HCT116 (cell line): ENCODE results near the gene RFX1. TPM values are rescaled to one million over a fixed set of nuclear protein-coding genes. Genes with fewer than 3 reads are reported as not detected.

Experiments
- ATAC-seq: fragments of 200-7000 bp; cut with Tn5 transposase; 2 replicates; pipeline ENCODE4 v1.9.1; 2020; ENCODE audit warnings: mild to moderate bottlenecking, moderate library complexity
- BruUV-seq: library from RNA; stranded (reverse); fragments of 400-500 nt; replicated peaks from 2 replicates; lab custom pipeline; 2021; lab: Mats Ljungman, UMichigan
- CTCF ChIA-PET: fragments of 300-600 bp; sonication (Branson Sonifier 250); formaldehyde crosslinking; loops from one replicate; lab custom pipeline; 2021; ENCODE audit warnings: antibody characterized with exemption; lab: Charles Lee
- POLR2A ChIA-PET: fragments of 300-600, 350-600 bp; sonication (Branson Sonifier 250); formaldehyde crosslinking; loops from one replicate; lab custom pipeline; 2021; ENCODE audit warnings: antibody characterized with exemption; lab: Charles Lee
- RAD21 ChIA-PET, 2 experiments: fragments of 300-600 bp; sonication (Branson Sonifier 250); formaldehyde crosslinking; loops; one replicate each; lab custom pipeline; 2023; ENCODE audit warnings: low total read pairs in 2 of 2; ENCODE audit not compliant: uncharacterized antibody in 2 of 2, unreplicated experiment in 2 of 2, low non-redundant PET in 1 of 2; lab: Charles Lee
- DNase-seq: peaks from one replicate; pipeline ENCODE4 v3.0.0-alpha.2; 2010; ENCODE audit warnings: low read depth, low spot score
- H2AFZ ChIP-seq: fragments of 200-600 bp; shearing (Covaris generic), sonication (generic); 2 replicates; pipeline ENCODE4 v1.6.1; 2017; ENCODE audit warnings: low read depth, mixed run types, mixed read lengths, antibody characterized with exemption, low read length; ENCODE audit not compliant: poor library complexity, severe bottlenecking
- H3K27ac ChIP-seq: 2 replicates; pipeline ENCODE4 v1.5.1; 2012; ENCODE audit warnings: low read depth, low read length
- H3K27me3 ChIP-seq: fragments of 200-600 bp; sonication (generic); 2 replicates; pipeline ENCODE4 v1.6.1; 2016; ENCODE audit warnings: mixed run types, low read length, mixed read lengths; ENCODE audit not compliant: insufficient read depth
- H3K36me3 ChIP-seq, 2 experiments: fragments of 200-500 bp in 1 of 2; fragments of 200-600 bp in 1 of 2; sonication (Bioruptor generic) in 1 of 2; sonication (generic) in 1 of 2; 2 replicates each; pipeline versions ENCODE4 v1.5.1 to v1.6.1; 2014 to 2016; ENCODE audit warnings: low read length in 2 of 2, inconsistent platforms in 1 of 2, mixed read lengths in 1 of 2, mixed run types in 1 of 2; ENCODE audit not compliant: insufficient read depth in 2 of 2, control insufficient read depth in 1 of 2
- H3K4me1 ChIP-seq, 2 experiments: fragments of 200-600 bp in 1 of 2; sonication (generic) in 1 of 2; 2 replicates each; pipeline versions ENCODE4 v1.5.1 to v1.6.1; 2012 to 2017; ENCODE audit warnings: low read length in 2 of 2, inconsistent platforms in 1 of 2, mild to moderate bottlenecking in 1 of 2, mixed read lengths in 1 of 2, mixed run types in 1 of 2, moderate library complexity in 1 of 2; ENCODE audit not compliant: insufficient read depth in 2 of 2, control insufficient read depth in 1 of 2
- H3K4me2 ChIP-seq: fragments of 200-600 bp; sonication (generic); 2 replicates; pipeline ENCODE4 v1.6.1; 2017; ENCODE audit warnings: mixed run types, low read length, mixed read lengths
- H3K4me3 ChIP-seq, 2 experiments: fragments of 200-600 bp in 1 of 2; sonication (generic) in 1 of 2; replicated peaks in 1 of 2; 2 replicates each; pipeline ENCODE4 v1.5.1; 2011 to 2016; ENCODE audit warnings: low read length in 2 of 2, control low read depth in 1 of 2, low read depth in 1 of 2, mild to moderate bottlenecking in 1 of 2, mixed read lengths in 1 of 2, mixed run types in 1 of 2
- H3K79me2 ChIP-seq: fragments of 200-600 bp; sonication (generic); 2 replicates; pipeline ENCODE4 v1.6.1; 2017; ENCODE audit warnings: mild to moderate bottlenecking, mixed run types, low read length, moderate library complexity, mixed read lengths; ENCODE audit not compliant: insufficient read depth
- H3K9ac ChIP-seq: fragments of 200-600 bp; sonication (generic); 2 replicates; pipeline ENCODE4 v1.6.1; 2016; ENCODE audit warnings: low read length, mixed read lengths
- H3K9me2 ChIP-seq: fragments of 200-600 bp; sonication (generic), shearing (Covaris generic); 2 replicates; pipeline ENCODE4 v1.6.1; 2017; ENCODE audit warnings: mixed run types, mild to moderate bottlenecking, moderate library complexity; ENCODE audit not compliant: insufficient read depth
- H3K9me3 ChIP-seq, 2 experiments: fragments of 200-500 bp in 1 of 2; fragments of 200-600 bp in 1 of 2; sonication (Bioruptor generic) in 1 of 2; sonication (generic) in 1 of 2; 2 replicates each; pipeline ENCODE4 v1.6.1; 2014 to 2017; ENCODE audit warnings: low read length in 2 of 2, mixed read lengths in 2 of 2, inconsistent platforms in 1 of 2, low read depth in 1 of 2, mild to moderate bottlenecking in 1 of 2, mixed run types in 1 of 2, moderate library complexity in 1 of 2; ENCODE audit not compliant: control insufficient read depth in 1 of 2, insufficient read depth in 1 of 2
- H4K20me1 ChIP-seq: fragments of 200-600 bp; sonication (generic), shearing (Covaris generic); 2 replicates; pipeline ENCODE4 v1.6.1; 2017; ENCODE audit warnings: mixed run types, mild to moderate bottlenecking, moderate library complexity; ENCODE audit not compliant: insufficient read depth
- EZH2phosphoT487 ChIP-seq: fragments of 200-600 bp; IDR thresholded peaks from 2 replicates; pipeline ENCODE4 v1.6.1; 2018; ENCODE audit warnings: antibody characterized with exemption, borderline replicate concordance
- FOSL1 ChIP-seq: IDR thresholded peaks from 2 replicates; pipeline ENCODE4 v1.6.1; 2012; ENCODE audit warnings: low read depth
- JUND ChIP-seq: IDR thresholded peaks from 2 replicates; pipeline ENCODE4 v1.6.1; 2012
- SIN3A ChIP-seq: IDR thresholded peaks from 2 replicates; pipeline ENCODE4 v1.6.1; 2012; ENCODE audit warnings: low read depth
- ZFX ChIP-seq: fragments of 450-650 bp; IDR thresholded peaks from 2 replicates; pipeline ENCODE4 v1.6.1; 2017
- intact Hi-C: fragments of 100-400 bp; cut with micrococcal nuclease; formaldehyde crosslinking; loops from 2 replicates; pipeline ENCODE4 v1.10.0; 2022
- total RNA-seq: library from RNA; stranded (reverse); gene quantifications from one replicate; pipeline ENCODE4 v1.2.1, GENCODE V29; 2021; ENCODE audit not compliant: unreplicated experiment
- TF ChIP-seq, protein P1 (sequence below): IDR thresholded peaks from 2 replicates; pipeline ENCODE4 v1.6.1; 2012

RFX1 gene
- total RNA-seq, 1 experiment from 2014 or later, result 16.3 TPM

DNA sequence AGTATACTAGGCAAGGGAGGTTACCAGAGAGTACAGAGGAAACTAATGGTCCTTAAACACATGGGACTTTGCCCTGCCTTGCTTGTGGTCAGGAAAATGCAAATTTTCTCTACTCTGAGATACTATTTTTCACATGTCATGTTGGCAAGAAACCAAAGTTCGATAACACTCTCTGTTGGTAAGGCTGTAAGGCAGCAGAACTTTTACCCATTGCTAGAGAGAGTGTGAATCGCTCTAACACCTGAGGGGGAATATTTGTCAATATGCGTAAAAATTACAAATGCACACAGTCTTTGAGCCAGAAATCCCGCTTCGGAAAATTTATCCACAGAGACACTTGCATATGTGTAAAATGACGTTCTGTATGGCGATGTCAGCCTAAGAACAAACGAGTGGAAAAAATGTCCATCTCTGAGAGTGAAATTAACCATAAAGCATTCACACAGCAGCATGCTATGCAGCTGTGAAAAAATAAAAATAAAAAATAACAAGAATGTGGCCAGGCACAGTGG, 9.5 kb upstream of the RFX1 start:
- DNase-seq, result no peak
- CTCF ChIA-PET, result no interaction called here

DNA sequence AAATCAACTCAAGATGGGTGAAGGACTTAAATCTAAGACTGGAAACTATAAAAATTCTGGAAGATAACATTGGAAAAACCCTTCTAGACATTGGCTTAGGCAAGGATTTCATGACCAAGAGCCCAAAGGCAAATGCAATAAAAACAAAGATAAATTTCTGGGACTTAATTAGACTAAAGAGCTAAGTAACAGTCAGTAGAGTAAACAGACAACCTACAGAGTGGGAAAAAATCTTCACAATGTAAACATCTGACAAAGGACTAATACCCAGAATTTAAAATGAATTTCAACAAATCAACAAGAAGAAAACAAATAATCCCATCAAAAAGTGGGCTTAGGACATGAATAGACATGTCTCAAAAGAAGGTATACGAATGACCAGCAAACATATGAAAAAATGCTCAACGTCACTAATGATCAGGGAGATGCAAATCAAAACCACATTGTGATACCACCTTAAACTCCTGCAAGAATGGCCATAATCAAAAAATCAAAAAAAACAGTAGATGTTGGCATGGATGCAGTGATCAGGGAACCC, 6.3 kb upstream of the RFX1 start:
- Histone ChIP-seq H3K9ac (no peak overlapping the region), H3K27me3 (no peaks in the 10 kb centered on the region), H4K20me1 (no peaks in the 10 kb centered on the region), H3K4me2 (no peak overlapping the region), H3K27ac (no peak overlapping the region), H3K4me3 (no peak overlapping the region), H3K4me1 (peaks cover 0 to 5% of the 10 kb centered on the region in 2 experiments; a peak in 1 of 4 replicates), H3K79me2 (no peaks in the 10 kb centered on the region), H2AFZ (no peak overlapping the region), H3K9me3 (no peaks in the 10 kb centered on the region), H3K36me3 (no peaks in the 10 kb centered on the region), H3K9me2 (no peaks in the 10 kb centered on the region)
- RAD21 ChIA-PET, result no interaction called here
- DNase-seq, result no peak
- TF ChIP-seq ZFX (no peak), SIN3A (no peak), FOSL1 (no peak), EZH2phosphoT487 (no peak), JUND (no peak)
- TF ChIP-seq, protein P1, sequence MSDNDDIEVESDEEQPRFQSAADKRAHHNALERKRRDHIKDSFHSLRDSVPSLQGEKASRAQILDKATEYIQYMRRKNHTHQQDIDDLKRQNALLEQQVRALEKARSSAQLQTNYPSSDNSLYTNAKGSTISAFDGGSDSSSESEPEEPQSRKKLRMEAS, result no peak
- intact Hi-C loops, result no loop called here
- no peak for ATAC-seq
- CTCF ChIA-PET, result no interaction called here
- POLR2A ChIA-PET, result no interaction called here
- BruUV-seq, result no TSS peak

More for the DNA sequence above, 9.5 kb upstream of the RFX1 start:
- no peak overlapping the region for H3K9ac ChIP-seq
- H4K20me1 ChIP-seq, result no peaks in the 10 kb centered on the region
- H3K9me2 ChIP-seq, result no peaks in the 10 kb centered on the region
- ChIA-PET POLR2A (no interaction called here), RAD21 (no interaction called here)
- intact Hi-C loops, result no loop called here
- H3K36me3 ChIP-seq, result no peaks in the 10 kb centered on the region
- no peak overlapping the region for H3K27ac ChIP-seq
- H3K27me3 ChIP-seq, result no peaks in the 10 kb centered on the region
- no peak for TF ChIP-seq EZH2phosphoT487
- no peak overlapping the region for H3K4me3 ChIP-seq
- H3K79me2 ChIP-seq, result no peaks in the 10 kb centered on the region
- ATAC-seq, result no peak
- H3K4me1 ChIP-seq, result peaks cover 4 to 7% of the 10 kb centered on the region in 2 experiments; a peak in 3 of 4 replicates
- no peak overlapping the region for H2AFZ ChIP-seq
- no peaks in the 10 kb centered on the region for H3K9me3 ChIP-seq
- BruUV-seq, result no TSS peak
- no peak overlapping the region for H3K4me2 ChIP-seq
